ENCODE results near the gene ZNF862.

ZNF862 gene

GRCh38 chr7:149824301-149824741 is 13.9 kb upstream of the ZNF862 start:
- no peak for TF ChIP-seq POLR2AphosphoS5 (IDR thresholded peaks at IDR 0.05; ENCODE audit: low read depth, low read length)
- TF ChIP-seq TAF1 (IDR thresholded peaks at IDR 0.05; ENCODE audit: borderline replicate concordance, insufficient read depth, low read length): no peak
- no peak for TF ChIP-seq FOXP2 (optimal IDR thresholded peaks at IDR 0.05; ENCODE audit: borderline replicate concordance, extremely low read depth, extremely low read length, insufficient read depth)
- TF ChIP-seq SIN3A (IDR thresholded peaks at IDR 0.05; ENCODE audit: borderline replicate concordance, insufficient read depth, low read length): no peak
- no peak for TF ChIP-seq REST (IDR thresholded peaks at IDR 0.05; ENCODE audit: insufficient read depth in 1 of 2, low read depth in 2 of 2, low read length in 2 of 2)

GRCh38 chr7:149824748-149825566 is 13.2 kb upstream of the ZNF862 start:
- TF ChIP-seq FOXP2 (optimal IDR thresholded peaks at IDR 0.05; ENCODE audit: borderline replicate concordance, extremely low read depth, extremely low read length, insufficient read depth) (no peak), REST (IDR thresholded peaks at IDR 0.05; ENCODE audit: insufficient read depth in 1 of 2, low read depth in 2 of 2, low read length in 2 of 2) (no peak), SIN3A (IDR thresholded peaks at IDR 0.05; ENCODE audit: borderline replicate concordance, insufficient read depth, low read length) (no peak), TAF1 (IDR thresholded peaks at IDR 0.05; ENCODE audit: borderline replicate concordance, insufficient read depth, low read length) (no peak), POLR2AphosphoS5 (IDR thresholded peaks at IDR 0.05; ENCODE audit: low read depth, low read length) (no peak)

- TF ChIP-seq SIN3A (IDR thresholded peaks at IDR 0.05; ENCODE audit: borderline replicate concordance, insufficient read depth, low read length) (no peak), FOXP2 (optimal IDR thresholded peaks at IDR 0.05; ENCODE audit: borderline replicate concordance, extremely low read depth, extremely low read length, insufficient read depth) (no peak), POLR2AphosphoS5 (IDR thresholded peaks at IDR 0.05; ENCODE audit: low read depth, low read length) (no peak), REST (IDR thresholded peaks at IDR 0.05; ENCODE audit: insufficient read depth in 1 of 2, low read depth in 2 of 2, low read length in 2 of 2) (no peak), TAF1 (IDR thresholded peaks at IDR 0.05; ENCODE audit: borderline replicate concordance, insufficient read depth, low read length) (no peak)
Observed at GRCh38 chr7:149825567-149826343, 12.4 kb upstream of the ZNF862 start.

GRCh38 chr7:149826344-149827088 is 11.7 kb upstream of the ZNF862 start:
- TF ChIP-seq REST (IDR thresholded peaks at IDR 0.05; ENCODE audit: insufficient read depth in 1 of 2, low read depth in 2 of 2, low read length in 2 of 2) (no peak), POLR2AphosphoS5 (IDR thresholded peaks at IDR 0.05; ENCODE audit: low read depth, low read length) (no peak), FOXP2 (optimal IDR thresholded peaks at IDR 0.05; ENCODE audit: borderline replicate concordance, extremely low read depth, extremely low read length, insufficient read depth) (no peak), TAF1 (IDR thresholded peaks at IDR 0.05; ENCODE audit: borderline replicate concordance, insufficient read depth, low read length) (no peak), SIN3A (IDR thresholded peaks at IDR 0.05; ENCODE audit: borderline replicate concordance, insufficient read depth, low read length) (no peak)

All from PFSK-1 (cell line).